Measurements from ENCODE around the gene KRT86.

GRCh38 chr12:52323001-52323400 lies 48.6 kb downstream of the KRT86 start:
- TF ChIP-seq EZH2 (IDR thresholded peaks at IDR 0.05; ENCODE audit: insufficient read depth, poor library complexity, severe bottlenecking): no peak
- TF ChIP-seq EZH2phosphoT487 (IDR thresholded peaks at IDR 0.05; ENCODE audit: insufficient read depth, low read depth): no peak
